ENCODE measurements around the gene TRIM62.

TRIM62 gene

DNA sequence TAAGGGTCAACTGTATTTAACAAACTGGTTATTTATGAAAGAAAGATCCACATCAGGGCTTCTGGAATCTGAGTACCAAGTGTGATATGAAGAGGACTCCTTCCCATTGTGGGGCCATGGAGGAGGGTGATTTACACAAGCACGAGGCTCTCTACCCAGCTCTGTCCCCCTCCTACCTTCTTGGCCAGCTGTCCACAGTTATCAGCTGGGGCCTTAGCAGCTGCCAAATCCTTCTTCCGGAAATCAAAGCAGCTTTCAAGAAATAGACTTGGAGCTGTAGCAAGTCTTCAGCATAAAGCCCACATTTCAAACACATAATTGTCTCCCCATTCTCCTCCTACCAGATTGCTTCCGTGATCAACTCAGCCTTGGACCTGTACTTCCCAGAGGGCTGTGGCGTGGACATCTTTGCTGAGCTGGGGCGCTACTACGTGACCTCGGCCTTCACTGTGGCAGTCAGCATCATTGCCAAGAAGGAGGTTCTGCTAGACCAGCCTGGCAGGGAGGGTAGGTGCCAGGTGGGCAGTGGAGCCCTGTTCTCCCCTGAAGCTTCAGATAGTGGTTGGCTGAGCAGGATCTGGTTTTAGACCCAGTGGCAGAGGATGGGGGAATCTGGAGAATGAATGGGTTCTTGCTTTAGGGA lies 85.4 kb downstream of the TRIM62 start:
- no peaks in the 10 kb centered on the region for H3K27me3 ChIP-seq
- no peaks in the 10 kb centered on the region for H3K9me3 ChIP-seq
- no peak overlapping the region for H3K4me3 ChIP-seq
- no peaks in the 10 kb centered on the region for H3K36me3 ChIP-seq
- no peak overlapping the region for H3K9ac ChIP-seq
- TF ChIP-seq Cebpa-rat (IDR thresholded peaks at IDR 0.05), result no peak
- no peak overlapping the region for H3K27ac ChIP-seq
- H3K4me2 ChIP-seq, result no peak overlapping the region
- H4K20me1 ChIP-seq, result no peaks in the 10 kb centered on the region; the same call in 1 of the 2 replicates
- H3K4me1 ChIP-seq, result peaks cover 50% of the 10 kb centered on the region
